HG02588 (cell line): ENCODE measurements around the gene TBC1D22A.
"Not testable (repeated sequence)": the region's sequence is repeated elsewhere in the genome, so short reads cannot be mapped to it uniquely, and the experiment has no call there.

Experiments used
- ATAC-seq: cut with Tn5 transposase; IDR thresholded peaks from one replicate; pipeline ENCODE4 v1.9.1; 2021; ENCODE audit warnings: mild to moderate bottlenecking, moderate library complexity; ENCODE audit not compliant: unreplicated experiment

Gene TBC1D22A

DNA sequence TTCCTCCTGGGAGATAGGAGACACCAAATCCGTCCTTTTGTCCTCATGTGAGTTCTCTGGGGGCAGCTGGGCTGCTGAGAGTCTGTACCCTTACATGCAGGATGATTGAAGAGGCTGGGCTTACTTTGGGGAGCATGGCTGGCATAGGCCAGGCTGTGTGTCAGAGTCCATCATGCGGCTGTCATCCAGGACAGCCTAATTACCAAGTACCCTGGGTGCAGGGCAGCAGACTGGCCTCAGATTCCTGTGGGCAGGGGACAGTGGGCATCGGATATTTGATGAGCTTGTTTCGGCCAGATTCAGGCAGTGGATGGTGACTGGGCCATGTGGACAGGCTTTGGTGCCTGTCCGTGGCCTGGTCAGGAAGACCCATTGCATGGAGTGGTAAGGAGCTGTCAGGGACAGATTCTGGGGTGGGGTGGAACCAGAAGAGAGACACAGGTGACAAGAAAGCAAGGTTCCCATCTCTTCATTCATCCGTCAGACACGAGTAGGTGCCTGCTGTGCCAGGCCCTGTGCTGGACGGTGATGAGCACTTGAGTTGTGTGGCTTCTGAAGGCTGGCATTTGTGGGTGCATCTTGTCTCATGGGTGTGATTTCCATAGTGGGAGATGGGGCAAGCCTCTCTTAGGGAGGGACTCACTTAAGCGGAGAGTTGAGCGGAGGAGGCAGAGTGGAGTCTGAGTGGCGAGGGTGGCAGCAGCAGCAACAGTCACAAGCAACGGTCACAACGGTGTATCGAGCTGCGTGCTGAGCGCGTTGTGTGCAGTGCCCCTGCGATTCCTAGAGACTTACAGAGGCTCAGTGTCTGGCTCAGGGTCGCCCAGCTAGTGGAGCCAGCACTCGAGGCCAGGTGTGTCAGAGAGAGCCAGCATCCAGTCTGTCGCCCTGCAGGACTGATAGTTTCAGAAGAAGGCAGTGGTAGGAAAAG lies 48.7 kb downstream of the TBC1D22A start:
- ATAC-seq: no peak

GRCh38 chr22:46812034-46812605 lies 49.7 kb downstream of the TBC1D22A start:
- no peak for ATAC-seq

GRCh38 chr22:46812788-46813187 lies 50.3 kb downstream of the TBC1D22A start:
- no peak for ATAC-seq

DNA sequence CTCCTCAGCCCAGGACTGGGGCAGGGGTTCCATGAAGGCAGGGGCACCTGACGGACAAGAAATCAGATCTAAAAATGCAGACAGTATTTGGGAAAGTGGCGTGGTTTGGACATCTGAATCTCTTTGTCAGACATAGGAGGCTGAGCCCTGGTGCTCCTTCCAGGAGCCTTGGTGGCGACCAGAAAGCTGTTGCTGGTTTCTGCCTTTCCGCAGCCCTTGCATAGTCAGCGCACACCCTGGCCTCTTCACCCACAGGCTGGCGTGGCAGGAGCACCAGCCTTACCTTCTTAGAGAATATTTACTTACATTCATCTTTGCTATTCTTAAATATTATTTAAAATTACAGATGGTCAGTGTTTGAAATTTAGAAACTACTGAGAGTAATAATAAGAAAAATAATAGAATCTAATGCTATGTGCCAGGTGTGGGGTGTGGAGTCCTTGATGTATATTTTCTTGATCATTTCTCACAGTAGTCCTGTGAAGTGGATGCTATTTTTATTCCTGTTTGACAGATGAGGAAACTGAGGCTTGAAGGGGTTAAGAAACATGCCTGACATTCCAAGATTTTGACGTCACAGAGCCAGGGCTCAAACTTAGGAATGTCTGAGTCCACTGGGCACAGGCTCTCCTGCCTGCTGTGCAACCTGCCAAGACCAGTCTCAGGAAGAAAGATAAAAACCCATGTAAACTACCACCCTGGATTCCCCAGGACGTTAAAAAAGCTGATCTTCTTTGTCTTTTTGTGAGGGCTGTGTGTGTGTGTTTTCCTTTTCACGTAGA lies 51.6 kb downstream of the TBC1D22A start:
- ATAC-seq: no peak

GRCh38 chr22:46815132-46815531 lies 52.7 kb downstream of the TBC1D22A start:
- ATAC-seq: no peak

GRCh38 chr22:46815559-46815895 lies 53.1 kb downstream of the TBC1D22A start:
- no peak for ATAC-seq

- ATAC-seq: no peak
Measured at GRCh38 chr22:46815896-46816731, 53.7 kb downstream of the TBC1D22A start.

- ATAC-seq: not testable (repeated sequence)
Measured at GRCh38 chr22:46817390-46817789, 54.9 kb downstream of the TBC1D22A start.

DNA sequence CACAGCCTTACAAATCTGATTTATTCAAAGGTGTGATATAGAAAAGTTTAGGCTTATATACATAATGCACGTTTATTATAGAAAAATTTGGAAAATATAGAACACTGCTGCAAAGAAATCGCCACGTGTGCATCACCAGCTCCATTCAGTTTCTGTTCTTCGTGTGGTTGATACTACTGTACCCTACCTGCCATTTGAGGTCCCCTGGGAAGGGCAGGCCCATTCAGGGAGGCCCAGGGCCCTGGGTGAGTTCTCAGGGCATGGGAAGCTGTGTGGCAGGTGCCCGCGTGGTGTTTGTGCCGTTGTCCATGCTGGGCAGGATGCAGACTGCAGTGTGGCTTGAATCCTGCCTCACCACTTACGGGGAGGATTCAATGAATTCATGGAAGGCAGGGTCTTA lies 60.8 kb downstream of the TBC1D22A start:
- ATAC-seq: no peak

- no peak for ATAC-seq
Measured at GRCh38 chr22:46823654-46824053, 61.2 kb downstream of the TBC1D22A start.

DNA sequence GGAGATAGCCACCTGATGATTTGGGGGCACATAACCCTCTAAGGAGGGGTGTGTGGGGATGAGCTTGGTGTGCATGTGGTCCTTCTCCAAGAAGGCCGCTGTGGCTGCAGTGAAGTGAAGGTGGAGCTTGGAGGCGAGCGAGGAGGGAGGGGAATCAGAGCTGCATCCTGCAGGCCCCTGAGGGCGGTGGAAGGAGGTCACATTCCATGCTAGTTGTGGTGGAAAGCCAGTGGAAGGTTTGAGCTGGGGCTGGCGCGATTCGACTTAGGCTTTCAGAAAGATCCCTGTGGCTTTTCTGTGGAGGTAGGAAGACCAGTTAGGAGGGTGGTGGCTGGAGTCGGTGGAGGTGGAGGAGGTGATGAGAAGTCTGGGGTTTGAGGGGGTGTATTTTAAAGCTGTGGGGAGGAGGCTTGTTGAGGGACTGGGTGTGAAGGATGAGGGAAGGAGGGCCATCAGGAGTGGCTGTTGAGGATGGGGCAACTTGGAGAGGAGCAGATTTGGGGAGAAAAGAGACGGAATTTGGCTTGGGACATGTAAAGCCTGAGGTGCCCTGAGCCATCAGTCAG lies 62.0 kb downstream of the TBC1D22A start:
- no peak for ATAC-seq

DNA sequence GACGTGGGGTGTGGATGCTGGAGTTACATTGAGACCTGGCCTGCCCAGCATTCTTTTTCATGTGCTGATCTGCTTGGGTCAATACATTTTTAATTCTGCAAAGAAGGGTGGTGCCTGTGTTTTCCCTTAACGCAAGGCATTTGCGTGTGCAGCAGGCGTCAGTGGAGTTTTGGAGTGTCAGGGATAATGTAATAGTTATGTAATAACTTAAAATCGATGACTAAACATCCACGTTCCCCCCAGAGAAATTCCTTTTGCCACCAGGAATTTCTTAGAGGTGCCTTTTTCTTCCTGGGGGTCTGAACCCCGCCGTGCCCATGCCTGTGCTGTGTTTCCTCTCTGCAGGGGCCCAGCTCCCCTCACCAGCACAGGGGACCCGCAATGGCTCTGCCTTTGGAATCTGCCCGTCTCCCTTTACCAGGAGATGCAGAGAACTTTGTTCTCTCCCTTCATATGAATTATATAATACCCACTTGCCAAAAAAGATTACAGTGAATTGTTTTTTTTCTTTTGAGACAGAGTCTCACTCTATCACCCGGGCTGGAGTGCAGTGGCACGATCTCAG lies 62.6 kb downstream of the TBC1D22A start:
- no peak for ATAC-seq

GRCh38 chr22:46826438-46827135 lies 64.1 kb downstream of the TBC1D22A start:
- no peak for ATAC-seq

DNA sequence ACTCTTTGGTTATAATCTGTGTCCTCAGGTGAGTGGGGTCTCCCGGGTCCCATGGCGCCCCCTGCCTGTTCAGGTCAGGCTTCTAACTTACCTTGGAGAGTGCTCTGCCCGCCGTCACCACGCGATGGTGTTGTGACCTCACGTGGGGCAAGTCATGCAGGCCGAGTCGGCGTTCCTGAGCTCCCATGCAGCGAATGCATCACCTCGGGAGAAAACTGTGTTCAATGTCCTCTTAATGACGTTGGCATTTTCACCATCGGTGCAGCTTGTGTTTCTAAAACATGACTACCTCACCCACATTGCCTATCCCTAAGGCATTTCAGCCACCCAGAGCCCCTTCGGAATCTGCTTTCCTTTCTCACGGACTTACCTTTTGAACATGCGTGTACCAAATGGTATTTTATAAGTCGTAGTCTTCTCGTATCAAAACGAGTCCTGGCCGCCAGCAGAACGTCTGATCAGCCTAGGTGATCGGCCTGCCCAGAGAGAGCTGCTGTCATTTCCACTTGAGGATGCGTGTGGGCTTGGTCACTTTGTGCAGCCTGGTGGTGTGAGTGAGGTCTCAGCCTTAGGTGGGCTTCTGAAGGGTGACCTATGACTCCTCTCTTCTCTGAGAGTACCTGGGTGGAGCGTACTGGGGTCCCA lies 64.8 kb downstream of the TBC1D22A start:
- no peak for ATAC-seq

DNA sequence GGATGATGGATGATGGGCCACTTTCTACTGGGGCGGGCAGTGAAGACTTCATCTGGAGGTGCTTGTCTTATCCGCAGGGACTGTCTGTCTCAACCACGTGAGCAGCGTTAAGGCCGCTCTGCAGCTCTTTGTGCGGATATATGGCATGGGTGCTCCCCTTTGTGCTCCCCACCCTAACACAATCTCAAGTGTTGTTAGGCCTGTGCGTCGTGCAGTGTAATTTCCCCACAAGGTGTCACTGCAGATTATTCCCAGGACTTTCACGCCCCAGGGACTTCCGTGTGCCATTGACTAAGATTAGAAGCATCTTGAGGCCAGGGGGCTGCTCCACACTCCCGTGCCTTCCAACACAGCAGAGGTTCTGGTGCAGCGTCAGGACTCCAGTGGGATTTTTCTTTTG lies 65.3 kb downstream of the TBC1D22A start:
- no peak for ATAC-seq

DNA sequence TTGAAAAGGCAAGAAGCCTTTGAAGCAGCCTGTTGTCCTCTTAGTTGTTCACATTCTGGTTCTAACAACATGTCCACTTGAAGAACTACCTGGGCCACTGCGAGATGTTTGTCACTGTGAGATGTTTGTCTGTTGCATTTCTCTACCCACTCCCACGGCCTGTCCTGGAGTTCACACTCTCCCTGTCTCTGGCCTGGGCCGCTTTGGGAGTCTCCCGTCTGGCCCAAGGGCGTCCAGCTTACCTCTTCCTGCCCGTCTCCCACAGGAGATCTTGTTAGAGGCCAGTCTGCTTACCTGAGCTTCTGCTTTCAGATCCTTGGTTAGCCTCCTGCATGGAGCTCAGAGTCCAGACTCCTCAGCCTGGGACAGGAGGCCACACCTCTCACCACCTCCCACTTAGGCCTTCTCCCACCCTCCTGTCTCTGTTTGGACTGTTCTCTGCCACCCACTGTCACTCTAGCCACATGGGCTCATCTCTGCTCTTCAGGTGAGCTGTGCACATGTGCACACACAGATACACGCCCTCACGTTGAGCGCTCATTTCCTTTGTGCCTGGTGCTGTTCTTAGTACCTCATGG lies 66.0 kb downstream of the TBC1D22A start:
- no peak for ATAC-seq

- no peak for ATAC-seq
Measured at GRCh38 chr22:46829117-46829891, 66.9 kb downstream of the TBC1D22A start.
